NCI-H1694 (cell line): Measurements from ENCODE around the gene CCDC170.

Experiments used
- DNase-seq: peaks from one replicate; lab custom pipeline; 2025; lab: John Stamatoyannopoulos, UW

CCDC170 gene

GRCh38 chr6:151618717-151619116 lies 124.9 kb downstream of the CCDC170 start:
- DNase-seq: no peak

- DNase-seq: no peak
Measured at GRCh38 chr6:151620179-151620578, 126.4 kb downstream of the CCDC170 start.

GRCh38 chr6:151624071-151624470 lies 130.3 kb downstream of the CCDC170 start:
- no peak for DNase-seq

- no peak for DNase-seq
Measured at GRCh38 chr6:151624481-151624880, 130.7 kb downstream of the CCDC170 start.

- DNase-seq: no peak
Measured at GRCh38 chr6:151624900-151625536, 131.2 kb downstream of the CCDC170 start.

- DNase-seq: no peak
Measured at GRCh38 chr6:151627689-151628444, 134.1 kb downstream of the CCDC170 start.

GRCh38 chr6:151629791-151630190 lies 136.0 kb downstream of the CCDC170 start:
- no peak for DNase-seq

- no peak for DNase-seq
Measured at GRCh38 chr6:151630387-151630786, 136.6 kb downstream of the CCDC170 start.

- DNase-seq: no peak
Measured at GRCh38 chr6:151630991-151631655, 137.3 kb downstream of the CCDC170 start.

- DNase-seq: no peak
Measured at GRCh38 chr6:151632415-151632987, 138.7 kb downstream of the CCDC170 start.

- no peak for DNase-seq
Measured at GRCh38 chr6:151633526-151634335, 139.9 kb downstream of the CCDC170 start.

GRCh38 chr6:151634336-151634720 lies 140.5 kb downstream of the CCDC170 start:
- no peak for DNase-seq

- no peak for DNase-seq
Measured at GRCh38 chr6:151635741-151636140, 141.9 kb downstream of the CCDC170 start.

GRCh38 chr6:151637814-151638213 lies 144.0 kb downstream of the CCDC170 start:
- no peak for DNase-seq

GRCh38 chr6:151639750-151640149 lies 145.9 kb downstream of the CCDC170 start:
- no peak for DNase-seq

- DNase-seq: no peak
Measured at GRCh38 chr6:151641028-151641427, 147.2 kb downstream of the CCDC170 start.

GRCh38 chr6:151647976-151648639 lies 154.3 kb downstream of the CCDC170 start:
- DNase-seq: no peak

GRCh38 chr6:151649835-151650234 lies 156.0 kb downstream of the CCDC170 start:
- no peak for DNase-seq

- no peak for DNase-seq
Measured at GRCh38 chr6:151651639-151652038, 157.8 kb downstream of the CCDC170 start.

- no peak for DNase-seq
Measured at GRCh38 chr6:151652325-151652724, 158.5 kb downstream of the CCDC170 start.

GRCh38 chr6:151655099-151655498 lies 161.3 kb downstream of the CCDC170 start:
- DNase-seq: no peak
